ENCODE measurements around the gene OPN1SW.

Gene OPN1SW

DNA sequence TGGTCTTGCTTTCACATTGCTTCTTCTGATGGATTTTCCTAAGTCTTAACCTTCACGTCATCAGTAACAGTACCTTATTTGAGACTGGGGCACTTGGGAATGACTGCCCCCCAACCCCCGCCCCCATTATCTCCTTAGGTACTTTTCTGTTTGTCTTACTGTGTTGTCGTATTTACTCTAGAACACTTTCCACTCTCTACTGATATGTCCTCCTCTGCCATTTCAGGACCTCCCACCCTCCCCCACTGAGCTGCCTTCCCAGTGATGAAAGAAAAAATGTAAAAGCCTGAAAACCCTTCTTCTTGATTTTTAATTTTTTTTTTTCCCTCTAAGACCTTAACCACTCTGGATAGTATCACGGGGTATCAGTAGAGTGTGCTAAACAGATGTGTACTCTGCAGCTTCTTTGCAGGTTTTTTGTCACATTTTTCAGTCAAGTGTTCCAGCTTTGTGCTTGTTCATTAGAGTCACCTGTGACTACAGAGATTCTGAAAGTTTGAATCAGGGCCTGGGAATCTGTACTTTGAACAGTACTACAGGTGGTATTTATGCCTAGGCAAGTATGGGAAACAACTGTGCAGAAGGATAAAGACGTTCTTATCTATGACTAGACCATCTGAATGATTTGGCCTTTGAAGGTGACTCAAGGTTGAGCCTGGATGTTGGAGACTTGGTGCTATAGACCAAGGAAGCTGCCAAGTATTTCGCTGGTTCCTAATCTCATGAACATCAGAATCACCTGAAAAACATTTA, 28.1 kb downstream of the OPN1SW start:
- H3K27ac ChIP-seq: no peak overlapping the region
- TF ChIP-seq ZFX (IDR thresholded peaks at IDR 0.05; ENCODE audit: borderline replicate concordance): no peak
- TF ChIP-seq, protein P1, sequence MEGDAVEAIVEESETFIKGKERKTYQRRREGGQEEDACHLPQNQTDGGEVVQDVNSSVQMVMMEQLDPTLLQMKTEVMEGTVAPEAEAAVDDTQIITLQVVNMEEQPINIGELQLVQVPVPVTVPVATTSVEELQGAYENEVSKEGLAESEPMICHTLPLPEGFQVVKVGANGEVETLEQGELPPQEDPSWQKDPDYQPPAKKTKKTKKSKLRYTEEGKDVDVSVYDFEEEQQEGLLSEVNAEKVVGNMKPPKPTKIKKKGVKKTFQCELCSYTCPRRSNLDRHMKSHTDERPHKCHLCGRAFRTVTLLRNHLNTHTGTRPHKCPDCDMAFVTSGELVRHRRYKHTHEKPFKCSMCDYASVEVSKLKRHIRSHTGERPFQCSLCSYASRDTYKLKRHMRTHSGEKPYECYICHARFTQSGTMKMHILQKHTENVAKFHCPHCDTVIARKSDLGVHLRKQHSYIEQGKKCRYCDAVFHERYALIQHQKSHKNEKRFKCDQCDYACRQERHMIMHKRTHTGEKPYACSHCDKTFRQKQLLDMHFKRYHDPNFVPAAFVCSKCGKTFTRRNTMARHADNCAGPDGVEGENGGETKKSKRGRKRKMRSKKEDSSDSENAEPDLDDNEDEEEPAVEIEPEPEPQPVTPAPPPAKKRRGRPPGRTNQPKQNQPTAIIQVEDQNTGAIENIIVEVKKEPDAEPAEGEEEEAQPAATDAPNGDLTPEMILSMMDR (IDR thresholded peaks at IDR 0.05): no peak

DNA sequence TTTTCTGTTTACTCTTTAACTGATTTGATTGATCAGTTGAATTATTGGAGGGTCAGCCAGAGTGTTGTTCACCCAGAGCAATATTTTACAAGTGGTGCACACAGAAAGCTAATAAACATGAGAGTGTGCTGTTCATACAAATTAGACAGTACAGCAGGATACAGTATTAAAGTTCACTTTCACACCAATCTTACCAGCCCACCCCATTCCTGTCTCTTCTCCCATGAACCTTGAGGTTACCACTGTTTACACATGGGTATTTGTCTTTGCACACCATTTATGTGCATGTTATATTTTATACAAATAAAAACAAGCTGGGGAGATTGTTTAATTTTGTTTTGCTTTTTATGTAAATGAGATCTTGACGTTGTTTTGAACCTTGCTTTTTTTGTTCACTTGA, 29.9 kb downstream of the OPN1SW start:
- TF ChIP-seq, protein P1 (IDR thresholded peaks at IDR 0.05): no peak
- no peak for TF ChIP-seq ZFX (IDR thresholded peaks at IDR 0.05; ENCODE audit: borderline replicate concordance)
- H3K27ac ChIP-seq: no peak overlapping the region

DNA sequence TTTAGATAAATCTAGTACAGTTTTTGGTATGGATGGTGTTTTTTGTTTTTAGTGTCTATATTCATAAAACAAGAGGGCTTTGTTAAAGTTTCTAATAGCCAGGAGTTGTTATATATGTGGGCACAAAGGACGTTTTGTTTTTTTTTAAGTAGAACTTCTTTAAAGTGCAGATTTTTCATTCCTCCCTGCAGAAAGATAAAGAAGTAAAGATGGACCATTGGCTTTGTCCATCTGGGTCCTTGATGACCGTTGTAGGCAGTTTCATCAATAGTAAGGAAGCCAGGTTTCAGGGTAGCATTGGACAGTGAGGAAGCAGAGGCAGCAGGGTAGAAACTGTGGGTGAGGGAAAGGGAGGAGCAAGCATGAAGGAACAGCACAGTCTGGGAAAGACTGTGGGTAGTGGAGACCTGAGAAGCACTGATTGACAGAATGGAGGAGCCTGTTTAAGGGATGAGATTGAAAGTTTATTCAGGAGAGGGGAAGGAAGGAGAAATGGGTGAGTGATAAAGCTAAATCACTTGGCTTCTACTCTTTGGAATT, 31.2 kb downstream of the OPN1SW start:
- no peak overlapping the region for H3K27ac ChIP-seq
- TF ChIP-seq, protein P1 (IDR thresholded peaks at IDR 0.05): no peak
- TF ChIP-seq ZFX (IDR thresholded peaks at IDR 0.05; ENCODE audit: borderline replicate concordance): no peak

DNA sequence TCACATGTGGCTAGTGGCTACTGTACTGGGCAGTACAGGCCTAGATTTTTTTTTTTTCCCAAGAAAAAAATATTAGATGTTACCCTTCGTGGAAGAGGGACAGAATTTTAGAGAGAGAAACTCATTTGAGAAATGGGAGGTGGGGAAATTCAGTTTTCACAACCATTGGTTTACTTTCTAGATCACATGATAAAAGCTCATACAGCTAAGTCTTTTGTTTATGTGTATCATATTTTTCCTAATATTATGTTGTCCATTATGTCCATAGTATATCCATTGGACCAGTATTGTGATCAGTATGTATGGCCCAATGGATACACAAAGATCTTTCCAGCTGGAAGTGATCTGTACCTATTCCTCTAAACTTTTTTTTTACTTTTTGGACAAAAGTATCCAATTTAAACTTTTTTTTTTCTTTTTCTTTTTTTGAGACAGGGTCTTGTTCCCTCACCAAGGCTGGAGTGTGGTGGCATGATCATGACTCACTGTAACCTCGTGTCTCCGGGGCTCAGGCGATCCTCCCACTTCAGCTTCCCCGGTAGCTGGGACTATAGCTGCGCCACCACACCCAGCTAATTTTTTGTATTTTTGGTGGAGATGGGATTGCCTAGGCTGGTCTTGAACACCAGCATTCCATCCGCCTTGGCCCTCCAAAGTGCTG, 32.4 kb downstream of the OPN1SW start:
- H3K27ac ChIP-seq: no peak overlapping the region
- TF ChIP-seq ZFX (IDR thresholded peaks at IDR 0.05; ENCODE audit: borderline replicate concordance): no peak
- TF ChIP-seq, protein P1 (IDR thresholded peaks at IDR 0.05): no peak

DNA sequence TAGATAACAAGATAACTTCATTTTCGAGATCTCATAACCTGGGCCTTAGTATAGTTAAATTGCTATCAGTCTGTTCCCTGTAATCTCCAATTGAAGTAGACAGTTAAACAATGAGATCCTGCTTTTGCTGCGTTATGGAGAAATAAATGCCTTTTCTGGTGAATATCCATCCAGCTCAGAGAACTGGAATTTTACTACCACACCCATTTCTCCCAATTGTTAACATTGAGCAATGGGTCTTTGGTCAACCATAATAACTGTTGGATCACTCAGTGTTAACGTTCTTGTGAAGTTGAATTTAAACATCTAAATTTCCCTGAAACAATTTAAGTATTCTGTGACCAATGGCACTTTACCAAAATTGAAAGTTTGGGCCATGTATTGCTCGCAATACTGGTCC, 33.4 kb downstream of the OPN1SW start:
- no peak overlapping the region for H3K27ac ChIP-seq
- TF ChIP-seq, protein P1 (IDR thresholded peaks at IDR 0.05): no peak

DNA sequence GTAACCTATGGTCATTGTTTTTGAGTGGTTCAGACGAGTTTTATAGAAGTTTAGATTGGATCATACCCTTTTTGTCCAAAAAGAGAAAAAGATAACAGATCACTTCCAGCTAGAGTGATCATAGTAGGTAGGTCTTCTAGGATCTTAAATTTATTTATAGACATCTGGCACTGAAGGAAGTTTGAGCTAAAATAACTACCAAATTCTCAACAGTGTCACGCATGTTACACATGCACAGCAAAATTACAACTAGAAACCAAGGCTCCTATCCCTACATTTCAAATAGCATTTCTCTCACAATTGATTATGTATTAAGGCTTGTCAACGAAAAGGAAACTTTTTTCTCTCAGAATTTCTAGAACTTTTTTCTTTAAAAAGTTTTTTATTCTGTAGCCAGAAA, 34.1 kb downstream of the OPN1SW start:
- no peak overlapping the region for H3K27ac ChIP-seq
- TF ChIP-seq, protein P1 (IDR thresholded peaks at IDR 0.05): no peak
- no peak for TF ChIP-seq ZFX (IDR thresholded peaks at IDR 0.05; ENCODE audit: borderline replicate concordance)

DNA sequence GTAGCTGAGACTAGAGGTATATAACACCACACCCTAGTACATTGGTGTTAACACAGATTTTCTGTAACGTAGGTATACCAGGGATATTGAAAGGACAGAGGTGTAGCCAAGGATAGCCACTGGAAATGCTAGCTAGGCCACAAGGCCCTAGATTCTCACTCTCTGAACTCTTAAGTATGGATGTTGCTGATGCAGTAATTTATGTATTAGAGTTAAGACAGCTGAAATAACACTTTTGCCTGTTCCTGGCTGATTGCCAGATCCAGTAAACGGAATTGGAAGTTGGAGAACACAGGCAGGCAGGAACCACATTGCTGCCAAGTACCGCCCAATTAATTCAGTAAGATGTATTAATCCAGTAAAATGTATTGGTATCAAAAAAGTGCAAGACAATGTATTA, 34.6 kb downstream of the OPN1SW start:
- H3K27ac ChIP-seq: no peak overlapping the region
- TF ChIP-seq, protein P1 (IDR thresholded peaks at IDR 0.05): no peak
- TF ChIP-seq ZFX (IDR thresholded peaks at IDR 0.05; ENCODE audit: borderline replicate concordance): no peak

Measured in 22Rv1 (cell line).